ENCODE measurements around the gene DUSP5.
A peak's percentile ranks its signal among the peaks of the same experiment; 100 is the strongest.

The DUSP5 gene

DNA sequence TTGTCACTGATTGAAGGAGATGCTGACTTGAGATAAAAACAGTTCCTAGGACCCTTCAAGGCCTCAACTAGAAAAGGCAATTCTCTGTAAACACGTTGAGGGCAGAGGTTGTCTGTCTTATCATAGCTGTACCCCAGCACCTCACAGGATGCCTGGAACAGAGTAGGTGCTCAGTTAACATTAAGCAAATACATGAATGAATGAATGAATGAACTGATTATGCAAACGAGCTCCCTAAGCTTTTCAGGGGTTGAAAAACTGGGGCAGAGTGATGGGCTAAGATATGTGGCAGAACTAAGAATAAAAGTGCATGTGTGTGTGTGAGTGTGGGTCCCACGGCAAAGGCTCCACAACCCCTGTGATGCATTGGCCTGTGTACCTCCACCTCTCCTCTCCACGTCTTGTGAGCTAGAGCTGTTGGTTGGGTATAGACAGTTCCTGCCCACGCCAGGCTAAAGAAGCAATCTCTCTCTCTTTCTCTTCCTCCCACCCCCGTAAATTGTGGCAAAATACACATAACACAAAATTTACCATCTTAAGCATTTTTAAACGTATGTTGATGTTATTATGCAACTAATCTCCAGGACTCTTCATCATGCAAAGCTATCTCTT, 48.9 kb downstream of the DUSP5 start:
- Histone ChIP-seq H3K4me3 (ENCODE audit: low read length) (no peak overlapping the region), H2BK5ac (ENCODE audit: low read length) (no peak overlapping the region), H3K36me3 (ENCODE audit: control insufficient read depth, insufficient read depth, low read length) (no peaks in the 10 kb centered on the region), H3K27ac (ENCODE audit: low read depth, low read length) (no peak overlapping the region), H3K9ac (ENCODE audit: low read length) (no peak overlapping the region), H3K56ac (ENCODE audit: low read length) (no peak overlapping the region), H3K4ac (ENCODE audit: low read depth, low read length) (no peak overlapping the region), H4K8ac (ENCODE audit: low read depth, low read length) (no peak overlapping the region), H3K23ac (ENCODE audit: low read length) (no peak overlapping the region), H3K27me3 (ENCODE audit: insufficient read depth, low read length, poor library complexity) (no peaks in the 10 kb centered on the region), H3K4me2 (ENCODE audit: low read length) (no peak overlapping the region), H3K4me1 (ENCODE audit: control insufficient read depth, low read depth, low read length) (peaks cover 6% of the 10 kb centered on the region), H3K18ac (ENCODE audit: low read length) (no peak overlapping the region), H2AK5ac (ENCODE audit: low read length) (no peak overlapping the region), H3K79me1 (ENCODE audit: low read length) (no peaks in the 10 kb centered on the region), H2BK15ac (replicated peaks; ENCODE audit: low read depth) (no peak overlapping the region), H4K5ac (ENCODE audit: low read length) (no peak overlapping the region), H3K79me2 (ENCODE audit: control insufficient read depth, insufficient read depth, low read length) (no peaks in the 10 kb centered on the region), H2BK120ac (ENCODE audit: low read depth, low read length) (no peak overlapping the region)
- WGBS (ENCODE audit: extremely low coverage, insufficient coverage, low lambda C conversion rate): no CpG with 5 or more reads among the region's 7 CpGs
- DNase-seq: no peak

GRCh38 chr10:110547139-110547761, 49.5 kb downstream of the DUSP5 start:
- Histone ChIP-seq H3K4me1 (ENCODE audit: control insufficient read depth, low read depth, low read length) (peaks cover 6% of the 10 kb centered on the region), H3K4ac (ENCODE audit: low read depth, low read length) (no peak overlapping the region), H4K8ac (ENCODE audit: low read depth, low read length) (no peak overlapping the region), H2BK15ac (replicated peaks; ENCODE audit: low read depth) (no peak overlapping the region), H3K36me3 (ENCODE audit: control insufficient read depth, insufficient read depth, low read length) (no peaks in the 10 kb centered on the region), H4K5ac (ENCODE audit: low read length) (no peak overlapping the region), H3K23ac (ENCODE audit: low read length) (no peak overlapping the region), H3K4me2 (ENCODE audit: low read length) (no peak overlapping the region), H3K56ac (ENCODE audit: low read length) (no peak overlapping the region), H2BK120ac (ENCODE audit: low read depth, low read length) (no peak overlapping the region), H3K79me2 (ENCODE audit: control insufficient read depth, insufficient read depth, low read length) (no peaks in the 10 kb centered on the region), H2AK5ac (ENCODE audit: low read length) (no peak overlapping the region), H2BK5ac (ENCODE audit: low read length) (no peak overlapping the region), H3K27me3 (ENCODE audit: insufficient read depth, low read length, poor library complexity) (no peaks in the 10 kb centered on the region), H3K79me1 (ENCODE audit: low read length) (no peaks in the 10 kb centered on the region), H3K27ac (ENCODE audit: low read depth, low read length) (no peak overlapping the region), H3K9ac (ENCODE audit: low read length) (no peak overlapping the region), H3K18ac (ENCODE audit: low read length) (no peak overlapping the region), H3K4me3 (ENCODE audit: low read length) (no peak overlapping the region)
- DNase-seq: peak; percentile 77
- WGBS (ENCODE audit: extremely low coverage, insufficient coverage, low lambda C conversion rate): 100% methylated on average over 1 of the region's 8 CpGs

DNA sequence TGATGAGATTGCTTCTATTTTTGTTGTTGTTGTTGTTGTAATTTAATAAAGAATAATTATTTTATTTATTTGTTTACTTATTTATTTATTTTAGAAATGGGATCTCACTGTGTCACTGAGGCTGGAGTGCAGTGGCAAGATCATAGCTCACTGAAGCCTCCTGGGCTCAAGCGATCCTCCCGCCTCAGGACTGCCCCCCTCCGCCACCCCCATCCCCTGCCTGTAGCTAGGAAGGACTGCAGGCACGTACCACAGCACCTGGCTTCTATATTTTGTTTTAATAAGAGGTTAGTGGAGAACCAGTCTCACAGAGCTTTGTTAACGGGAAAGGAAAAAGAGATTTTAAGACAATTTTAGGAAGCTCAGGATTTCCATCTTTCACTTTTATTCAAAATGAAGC, 50.3 kb downstream of the DUSP5 start:
- Histone ChIP-seq H3K23ac (ENCODE audit: low read length) (no peak overlapping the region), H4K5ac (ENCODE audit: low read length) (no peak overlapping the region), H3K4ac (ENCODE audit: low read depth, low read length) (no peak overlapping the region), H3K36me3 (ENCODE audit: control insufficient read depth, insufficient read depth, low read length) (no peaks in the 10 kb centered on the region), H3K27me3 (ENCODE audit: insufficient read depth, low read length, poor library complexity) (no peaks in the 10 kb centered on the region), H3K4me3 (ENCODE audit: low read length) (no peak overlapping the region), H4K8ac (ENCODE audit: low read depth, low read length) (no peak overlapping the region), H3K4me1 (ENCODE audit: control insufficient read depth, low read depth, low read length) (peaks cover 6% of the 10 kb centered on the region), H3K79me1 (ENCODE audit: low read length) (no peaks in the 10 kb centered on the region), H3K18ac (ENCODE audit: low read length) (no peak overlapping the region), H3K27ac (ENCODE audit: low read depth, low read length) (no peak overlapping the region), H3K79me2 (ENCODE audit: control insufficient read depth, insufficient read depth, low read length) (no peaks in the 10 kb centered on the region), H2BK15ac (replicated peaks; ENCODE audit: low read depth) (peak overlapping the region; percentile 23), H2AK5ac (ENCODE audit: low read length) (no peak overlapping the region), H3K9ac (ENCODE audit: low read length) (no peak overlapping the region), H3K4me2 (ENCODE audit: low read length) (no peak overlapping the region), H3K56ac (ENCODE audit: low read length) (no peak overlapping the region), H2BK120ac (ENCODE audit: low read depth, low read length) (no peak overlapping the region), H2BK5ac (ENCODE audit: low read length) (no peak overlapping the region)
- peak; percentile 57 for DNase-seq
- no CpG with 5 or more reads among the region's 5 CpGs for WGBS (ENCODE audit: extremely low coverage, insufficient coverage, low lambda C conversion rate)

DNA sequence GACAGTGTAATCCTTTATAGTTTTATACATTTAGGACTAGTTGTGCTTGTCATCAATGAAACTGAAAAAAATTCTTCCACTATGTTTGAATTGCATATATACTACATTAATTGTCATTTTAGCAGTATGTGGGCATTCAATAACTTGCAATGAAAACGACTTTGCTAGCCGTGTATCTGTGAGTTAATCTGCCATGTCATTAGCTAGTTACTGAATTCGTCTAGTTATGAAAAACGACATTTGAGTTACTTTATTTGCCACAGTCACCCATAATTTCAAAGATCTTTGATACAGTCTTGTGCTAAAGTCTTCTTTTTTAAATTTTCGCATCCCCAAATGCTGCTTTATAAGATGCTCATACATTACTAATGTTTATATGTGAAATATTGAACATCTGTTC, 51.5 kb downstream of the DUSP5 start:
- no peak overlapping the region for H3K23ac ChIP-seq (ENCODE audit: low read length)
- no peak overlapping the region for H3K56ac ChIP-seq (ENCODE audit: low read length)
- H2BK15ac ChIP-seq (replicated peaks; ENCODE audit: low read depth): no peak overlapping the region
- no peak overlapping the region for H4K8ac ChIP-seq (ENCODE audit: low read depth, low read length)
- peaks cover 6% of the 10 kb centered on the region for H3K4me1 ChIP-seq (ENCODE audit: control insufficient read depth, low read depth, low read length)
- no peak for DNase-seq
- H3K18ac ChIP-seq (ENCODE audit: low read length): no peak overlapping the region
- H2BK120ac ChIP-seq (ENCODE audit: low read depth, low read length): no peak overlapping the region
- H3K27me3 ChIP-seq (ENCODE audit: insufficient read depth, low read length, poor library complexity): no peaks in the 10 kb centered on the region
- no peak overlapping the region for H2BK5ac ChIP-seq (ENCODE audit: low read length)
- no peak overlapping the region for H3K4me3 ChIP-seq (ENCODE audit: low read length)
- H2AK5ac ChIP-seq (ENCODE audit: low read length): no peak overlapping the region
- H3K79me1 ChIP-seq (ENCODE audit: low read length): no peaks in the 10 kb centered on the region
- H3K4me2 ChIP-seq (ENCODE audit: low read length): no peak overlapping the region
- no peak overlapping the region for H4K5ac ChIP-seq (ENCODE audit: low read length)
- no peaks in the 10 kb centered on the region for H3K36me3 ChIP-seq (ENCODE audit: control insufficient read depth, insufficient read depth, low read length)
- H3K79me2 ChIP-seq (ENCODE audit: control insufficient read depth, insufficient read depth, low read length): no peaks in the 10 kb centered on the region
- H3K27ac ChIP-seq (ENCODE audit: low read depth, low read length): no peak overlapping the region
- no peak overlapping the region for H3K9ac ChIP-seq (ENCODE audit: low read length)
- no peak overlapping the region for H3K4ac ChIP-seq (ENCODE audit: low read depth, low read length)
- no CpG with 5 or more reads among the region's 5 CpGs for WGBS (ENCODE audit: extremely low coverage, insufficient coverage, low lambda C conversion rate)

DNA sequence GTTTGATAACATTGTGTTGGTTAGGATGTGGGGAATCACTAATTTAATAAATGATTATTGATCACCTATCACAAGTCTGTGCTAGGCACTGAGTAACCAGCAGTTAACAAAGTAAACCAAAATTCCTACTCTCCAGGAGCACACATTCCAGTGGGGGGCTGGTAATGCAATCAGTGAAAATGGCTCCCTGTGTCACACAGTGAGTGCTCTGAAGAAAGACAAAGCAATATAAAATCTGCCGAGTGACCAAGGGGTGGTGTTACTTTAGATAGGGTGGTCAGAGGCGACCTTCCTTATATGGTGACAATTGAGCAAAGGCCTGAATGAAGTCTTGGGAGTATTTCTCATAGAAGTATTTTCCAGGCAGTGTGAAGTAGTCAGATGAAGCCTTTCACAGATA, 56.2 kb downstream of the DUSP5 start:
- WGBS (ENCODE audit: extremely low coverage, insufficient coverage, low lambda C conversion rate): no CpG with 5 or more reads among the region's 2 CpGs
- Histone ChIP-seq H2BK15ac (replicated peaks; ENCODE audit: low read depth) (peak overlapping the region; percentile 65), H3K4me2 (ENCODE audit: low read length) (no peak overlapping the region), H3K36me3 (ENCODE audit: control insufficient read depth, insufficient read depth, low read length) (no peaks in the 10 kb centered on the region), H2BK5ac (ENCODE audit: low read length) (no peak overlapping the region), H3K4me1 (ENCODE audit: control insufficient read depth, low read depth, low read length) (peaks cover 6% of the 10 kb centered on the region), H3K23ac (ENCODE audit: low read length) (no peak overlapping the region), H2BK120ac (ENCODE audit: low read depth, low read length) (no peak overlapping the region), H3K18ac (ENCODE audit: low read length) (no peak overlapping the region), H4K8ac (ENCODE audit: low read depth, low read length) (no peak overlapping the region), H3K4me3 (ENCODE audit: low read length) (no peak overlapping the region), H3K9ac (ENCODE audit: low read length) (no peak overlapping the region), H3K79me1 (ENCODE audit: low read length) (no peaks in the 10 kb centered on the region), H3K27me3 (ENCODE audit: insufficient read depth, low read length, poor library complexity) (no peaks in the 10 kb centered on the region), H3K27ac (ENCODE audit: low read depth, low read length) (no peak overlapping the region), H4K5ac (ENCODE audit: low read length) (no peak overlapping the region), H3K79me2 (ENCODE audit: control insufficient read depth, insufficient read depth, low read length) (no peaks in the 10 kb centered on the region), H2AK5ac (ENCODE audit: low read length) (no peak overlapping the region), H3K56ac (ENCODE audit: low read length) (no peak overlapping the region), H3K4ac (ENCODE audit: low read depth, low read length) (no peak overlapping the region)
- peak; percentile 93 for DNase-seq

DNA sequence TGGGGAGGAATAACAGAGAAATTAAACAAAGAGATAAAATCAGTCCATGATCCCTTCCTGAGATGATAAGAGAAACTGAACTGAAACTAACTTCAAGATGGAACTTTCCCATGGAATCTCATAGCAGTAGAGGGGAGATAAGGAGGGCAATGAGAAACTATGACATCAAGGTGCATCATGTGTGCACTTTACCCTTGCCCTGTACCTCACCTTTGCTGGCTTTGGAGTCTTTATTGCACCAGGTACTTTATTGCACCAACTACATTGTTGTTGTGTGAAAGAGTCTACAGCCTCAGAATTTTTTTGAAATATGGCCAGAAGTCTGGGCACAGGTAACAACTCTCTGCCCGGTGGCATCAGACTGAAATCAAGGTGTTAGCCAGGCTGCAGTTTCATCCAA, 58.6 kb downstream of the DUSP5 start:
- Histone ChIP-seq H3K9ac (ENCODE audit: low read length) (no peak overlapping the region), H3K79me2 (ENCODE audit: control insufficient read depth, insufficient read depth, low read length) (no peaks in the 10 kb centered on the region), H4K8ac (ENCODE audit: low read depth, low read length) (no peak overlapping the region), H2BK15ac (replicated peaks; ENCODE audit: low read depth) (no peak overlapping the region), H3K56ac (ENCODE audit: low read length) (no peak overlapping the region), H3K79me1 (ENCODE audit: low read length) (no peaks in the 10 kb centered on the region), H3K18ac (ENCODE audit: low read length) (no peak overlapping the region), H2BK120ac (ENCODE audit: low read depth, low read length) (no peak overlapping the region), H3K4me2 (ENCODE audit: low read length) (no peak overlapping the region), H2BK5ac (ENCODE audit: low read length) (no peak overlapping the region), H2AK5ac (ENCODE audit: low read length) (no peak overlapping the region), H3K27me3 (ENCODE audit: insufficient read depth, low read length, poor library complexity) (no peaks in the 10 kb centered on the region), H3K4me3 (ENCODE audit: low read length) (no peak overlapping the region), H3K27ac (ENCODE audit: low read depth, low read length) (no peak overlapping the region), H3K4ac (ENCODE audit: low read depth, low read length) (no peak overlapping the region), H3K23ac (ENCODE audit: low read length) (no peak overlapping the region), H3K36me3 (ENCODE audit: control insufficient read depth, insufficient read depth, low read length) (no peaks in the 10 kb centered on the region), H4K5ac (ENCODE audit: low read length) (no peak overlapping the region), H3K4me1 (ENCODE audit: control insufficient read depth, low read depth, low read length) (peaks cover 2% of the 10 kb centered on the region)
- DNase-seq: no peak
- WGBS (ENCODE audit: extremely low coverage, insufficient coverage, low lambda C conversion rate): no CpG with 5 or more reads among the region's 1 CpG
